Mesothelial cell of epicardium (in vitro differentiated cells): ENCODE results near the gene CRNKL1. TPM values are rescaled to one million over a fixed set of nuclear protein-coding genes. Genes with fewer than 3 reads are reported as not detected.

Source experiments
- DNase-seq, 2 experiments: peaks; one replicate each; pipeline ENCODE4 v3.0.0; 2021; ENCODE audit warnings: low spot score in 2 of 2; ENCODE audit not compliant: unreplicated experiment in 2 of 2
- H3K27ac Mint-ChIP-seq: 2 replicates; pipeline ENCODE4 v1.8.0; 2021; ENCODE audit warnings: mixed read lengths
- H3K27me3 Mint-ChIP-seq: 2 replicates; pipeline ENCODE4 v1.8.0; 2021; ENCODE audit warnings: low read depth, mixed read lengths
- H3K36me3 Mint-ChIP-seq: 2 replicates; pipeline ENCODE4 v1.8.0; 2021; ENCODE audit warnings: mixed read lengths
- H3K4me1 Mint-ChIP-seq: 2 replicates; pipeline ENCODE4 v1.8.0; 2021; ENCODE audit warnings: mixed read lengths
- H3K4me3 Mint-ChIP-seq: 2 replicates; pipeline ENCODE4 v1.8.0; 2021; ENCODE audit warnings: mild to moderate bottlenecking, moderate library complexity, mixed read lengths
- H3K9me3 Mint-ChIP-seq: 2 replicates; pipeline ENCODE4 v1.8.0; 2021; ENCODE audit warnings: mixed read lengths
- total RNA-seq: library from RNA; stranded (reverse); gene quantifications from 3 replicates; pipeline ENCODE4 v1.2.1, GENCODE V29; 2021
- TF ChIP-seq, protein P1 (sequence below): fragments of 200-600 bp; sonication (generic); IDR thresholded peaks from one replicate; pipeline ENCODE4 v1.5.0; 2021; ENCODE audit warnings: antibody characterized with exemption; ENCODE audit not compliant: unreplicated experiment

CRNKL1 gene
- total RNA-seq, 1 donor from 2014 or later: 26.5 TPM

DNA sequence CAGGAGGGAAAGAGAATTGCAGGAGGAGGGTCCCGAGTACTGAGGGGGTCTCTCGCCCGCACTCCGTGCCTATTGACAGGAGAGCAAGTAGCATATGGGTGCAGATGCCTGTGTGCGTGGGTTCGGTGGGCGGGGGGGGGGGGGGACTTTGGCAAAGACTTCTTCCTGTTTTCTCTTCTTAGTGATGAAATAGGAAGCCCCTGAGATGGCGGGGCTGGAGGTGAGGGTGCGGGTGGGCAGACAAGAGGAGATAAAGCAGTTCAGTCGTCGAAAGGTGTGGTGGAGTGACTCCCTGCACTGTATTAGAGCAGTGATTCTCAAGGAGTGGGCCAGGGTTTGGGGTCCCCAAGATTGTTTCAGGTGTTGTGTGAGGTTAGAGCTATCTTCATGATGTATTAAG lies 31.4 kb downstream of the CRNKL1 start:
- H3K9me3 Mint-ChIP-seq: no peaks in the 10 kb centered on the region
- DNase-seq: no peak
- TF ChIP-seq, protein P1, sequence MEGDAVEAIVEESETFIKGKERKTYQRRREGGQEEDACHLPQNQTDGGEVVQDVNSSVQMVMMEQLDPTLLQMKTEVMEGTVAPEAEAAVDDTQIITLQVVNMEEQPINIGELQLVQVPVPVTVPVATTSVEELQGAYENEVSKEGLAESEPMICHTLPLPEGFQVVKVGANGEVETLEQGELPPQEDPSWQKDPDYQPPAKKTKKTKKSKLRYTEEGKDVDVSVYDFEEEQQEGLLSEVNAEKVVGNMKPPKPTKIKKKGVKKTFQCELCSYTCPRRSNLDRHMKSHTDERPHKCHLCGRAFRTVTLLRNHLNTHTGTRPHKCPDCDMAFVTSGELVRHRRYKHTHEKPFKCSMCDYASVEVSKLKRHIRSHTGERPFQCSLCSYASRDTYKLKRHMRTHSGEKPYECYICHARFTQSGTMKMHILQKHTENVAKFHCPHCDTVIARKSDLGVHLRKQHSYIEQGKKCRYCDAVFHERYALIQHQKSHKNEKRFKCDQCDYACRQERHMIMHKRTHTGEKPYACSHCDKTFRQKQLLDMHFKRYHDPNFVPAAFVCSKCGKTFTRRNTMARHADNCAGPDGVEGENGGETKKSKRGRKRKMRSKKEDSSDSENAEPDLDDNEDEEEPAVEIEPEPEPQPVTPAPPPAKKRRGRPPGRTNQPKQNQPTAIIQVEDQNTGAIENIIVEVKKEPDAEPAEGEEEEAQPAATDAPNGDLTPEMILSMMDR: no peak
- H3K36me3 Mint-ChIP-seq: peaks cover 6% of the 10 kb centered on the region
- H3K27me3 Mint-ChIP-seq: no peaks in the 10 kb centered on the region
- peak overlapping the region; percentile 2 for H3K27ac Mint-ChIP-seq
- H3K4me3 Mint-ChIP-seq: no peak overlapping the region
- peaks cover 31% of the 10 kb centered on the region for H3K4me1 Mint-ChIP-seq

DNA sequence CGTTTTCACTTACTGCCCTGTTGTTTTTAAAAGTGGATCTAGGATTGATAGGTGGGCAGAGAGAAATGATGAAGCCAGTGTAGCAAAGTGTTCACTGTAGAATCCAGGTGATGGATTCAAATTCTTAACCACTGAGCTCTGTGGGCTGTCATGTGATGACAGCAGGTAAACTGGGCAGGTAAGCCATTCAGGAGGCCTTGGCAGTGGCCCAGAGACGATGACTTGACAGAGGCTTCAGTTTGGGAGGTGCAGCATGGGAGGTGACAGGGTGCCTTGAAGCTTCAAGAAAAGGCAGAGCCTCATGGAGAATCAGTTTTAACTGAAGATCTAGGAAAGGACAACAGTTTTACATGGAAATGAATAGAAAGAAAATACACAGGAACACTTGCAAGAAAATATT lies 33.1 kb downstream of the CRNKL1 start:
- DNase-seq: no peak
- Mint-ChIP-seq H3K27me3 (no peaks in the 10 kb centered on the region), H3K9me3 (no peaks in the 10 kb centered on the region), H3K4me3 (peak overlapping the region; percentile 93), H3K36me3 (peaks cover 6% of the 10 kb centered on the region), H3K4me1 (peaks cover 23% of the 10 kb centered on the region), H3K27ac (no peak overlapping the region)
- TF ChIP-seq, protein P1: no peak

DNA sequence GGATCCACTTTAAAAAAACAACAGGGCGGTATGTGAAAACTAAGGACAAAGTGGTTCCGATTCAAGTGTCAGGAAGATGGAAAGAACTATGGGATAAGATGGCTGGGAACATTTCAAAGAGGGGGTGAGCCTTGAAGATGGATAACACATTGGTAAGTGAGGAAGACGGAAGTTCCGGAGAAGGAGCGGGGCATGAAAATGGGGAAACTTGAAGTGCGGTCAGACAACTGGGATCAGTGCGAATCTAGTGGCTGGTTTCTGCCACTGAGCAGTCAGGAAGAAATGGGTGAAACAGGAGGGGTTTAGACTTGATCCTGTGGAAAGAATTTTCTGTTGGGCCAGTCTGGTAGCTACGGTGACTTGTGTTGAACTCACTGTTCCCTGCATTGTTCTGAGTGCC lies 33.9 kb downstream of the CRNKL1 start:
- Mint-ChIP-seq H3K4me3 (peak overlapping the region; percentile 93), H3K27me3 (no peaks in the 10 kb centered on the region), H3K4me1 (peaks cover 23% of the 10 kb centered on the region), H3K9me3 (no peaks in the 10 kb centered on the region), H3K36me3 (peaks cover under 1% of the 10 kb centered on the region), H3K27ac (peak overlapping the region; percentile 10)
- TF ChIP-seq, protein P1: no peak
- no peak for DNase-seq

DNA sequence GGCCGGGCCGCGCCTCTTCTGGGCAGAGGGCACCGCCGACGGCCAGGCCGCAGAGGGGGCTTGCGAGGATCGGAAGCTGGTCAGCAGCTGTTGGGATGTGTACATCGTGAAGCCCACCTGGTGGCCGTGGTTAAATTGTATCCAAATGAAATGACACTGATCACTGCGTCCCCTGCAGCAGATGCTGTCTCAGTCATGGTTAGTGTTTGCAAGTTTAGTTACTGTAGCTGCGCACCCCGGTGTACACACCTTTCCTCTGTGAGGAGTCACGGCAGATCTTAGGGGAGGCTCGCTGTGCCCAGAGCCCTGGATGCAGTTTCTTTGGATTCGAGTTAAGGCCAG lies 34.5 kb downstream of the CRNKL1 start:
- Mint-ChIP-seq H3K4me1 (peaks cover 23% of the 10 kb centered on the region), H3K27me3 (no peaks in the 10 kb centered on the region)

DNA sequence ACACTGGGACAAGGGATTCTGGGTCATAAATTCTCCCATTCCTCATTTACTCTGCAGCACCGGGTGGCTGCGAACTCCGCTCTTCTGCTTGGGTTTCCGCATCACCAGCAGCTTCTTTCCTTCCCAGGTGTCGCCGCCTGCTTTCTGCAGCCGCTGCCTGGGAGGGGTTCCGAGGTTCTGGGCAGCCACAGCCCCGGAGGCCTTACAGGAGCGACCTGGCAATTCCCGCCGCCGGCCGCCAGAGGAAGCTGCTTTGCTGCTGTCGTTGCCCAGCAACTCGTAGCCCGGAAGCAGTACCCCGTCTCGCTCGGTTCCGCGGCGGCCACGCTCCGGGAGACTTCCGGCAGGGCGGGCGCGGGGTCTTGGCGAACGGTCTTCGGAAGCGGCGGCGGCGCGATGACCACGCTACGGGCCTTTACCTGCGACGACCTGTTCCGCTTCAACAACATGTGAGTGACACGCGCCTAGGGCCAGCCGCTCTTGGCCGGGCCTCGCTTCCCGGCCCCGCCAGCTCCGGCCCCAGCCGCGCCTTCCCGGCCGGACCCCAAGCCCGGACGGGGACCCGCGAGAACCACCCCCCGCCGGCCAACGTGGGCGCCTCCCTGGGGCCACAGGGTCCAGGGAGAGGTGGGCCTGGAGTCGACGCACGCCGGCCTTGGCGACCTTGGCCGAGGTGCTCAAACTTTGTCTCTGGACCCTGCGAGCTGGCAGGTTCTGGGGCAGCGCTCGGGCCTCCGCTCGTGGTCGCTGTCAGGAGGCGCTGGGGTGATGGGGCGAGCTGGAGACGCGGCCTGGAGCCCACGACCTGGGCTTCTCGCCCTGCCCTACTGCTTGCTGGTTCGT lies 35.0 kb downstream of the CRNKL1 start, which contains the start of gene NAA20:
Gene NAA20, plus strand, starts transcription at position 362 of the 843 bp plus-strand sequence. Its CDS starts 35 bp downstream, at position 397.
- Mint-ChIP-seq H3K36me3 (no peaks in the 10 kb centered on the region), H3K27ac (peak within 1 kb of the TSS; percentile 83), H3K9me3 (no peaks in the 10 kb centered on the region), H3K27me3 (no peaks in the 10 kb centered on the region), H3K4me3 (peak within 1 kb of the TSS; percentile 93), H3K4me1 (peaks cover 23% of the 10 kb centered on the region)
- TF ChIP-seq, protein P1: peak; percentile 50
- peak; percentile 83 to 91 for DNase-seq

More for the DNA sequence above, 34.5 kb downstream of the CRNKL1 start:
- H3K36me3 Mint-ChIP-seq: no peaks in the 10 kb centered on the region
- no peaks in the 10 kb centered on the region for H3K9me3 Mint-ChIP-seq
- DNase-seq: no peak
- peak overlapping the region; percentile 73 for H3K27ac Mint-ChIP-seq
- TF ChIP-seq, protein P1: no peak
- H3K4me3 Mint-ChIP-seq: peak overlapping the region; percentile 93
